Measurements from ENCODE around the gene UNC5A.

The UNC5A gene

GRCh38 chr5:176837707-176838115 is 27.4 kb downstream of the UNC5A start:
- DNase-seq (ENCODE audit: low read depth): peak; percentile 38
- no peak overlapping the region for H3K4me3 ChIP-seq (ENCODE audit: control insufficient read depth, low read depth, low read length)
- no peak for TF ChIP-seq CTCF (IDR thresholded peaks at IDR 0.05; ENCODE audit: control insufficient read depth, insufficient read depth, low read depth, low read length, missing control alignments)

- TF ChIP-seq CTCF (IDR thresholded peaks at IDR 0.05; ENCODE audit: control insufficient read depth, insufficient read depth, low read depth, low read length, missing control alignments): no peak
- DNase-seq (ENCODE audit: low read depth): no peak
- H3K4me3 ChIP-seq (ENCODE audit: control insufficient read depth, low read depth, low read length): no peak overlapping the region
These were observed 33.3 kb downstream of the UNC5A start for GRCh38 chr5:176843673-176844072.

DNA sequence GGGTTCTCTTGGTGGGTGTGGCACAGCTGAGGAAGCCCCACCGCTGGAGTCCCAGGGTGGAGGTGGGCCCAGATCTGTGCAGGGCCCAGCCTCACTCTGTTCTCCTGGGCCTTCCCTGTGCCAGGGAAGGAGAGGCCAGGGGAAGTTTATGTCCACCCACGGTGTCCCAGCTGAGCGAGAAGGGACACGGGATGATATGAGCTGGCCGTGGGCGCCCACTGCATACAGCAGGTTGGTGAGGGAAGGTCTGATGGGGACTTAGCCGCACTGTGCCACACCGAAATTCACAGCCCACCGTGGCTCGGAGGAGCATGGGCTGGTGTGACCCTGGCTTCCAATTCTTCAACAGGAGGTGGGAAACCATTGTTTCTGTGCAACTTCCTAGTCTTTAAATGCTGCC is 33.9 kb downstream of the UNC5A start:
- no peak overlapping the region for H3K4me3 ChIP-seq (ENCODE audit: control insufficient read depth, low read depth, low read length)
- TF ChIP-seq CTCF (IDR thresholded peaks at IDR 0.05; ENCODE audit: control insufficient read depth, insufficient read depth, low read depth, low read length, missing control alignments): no peak
- DNase-seq (ENCODE audit: low read depth): no peak

DNA sequence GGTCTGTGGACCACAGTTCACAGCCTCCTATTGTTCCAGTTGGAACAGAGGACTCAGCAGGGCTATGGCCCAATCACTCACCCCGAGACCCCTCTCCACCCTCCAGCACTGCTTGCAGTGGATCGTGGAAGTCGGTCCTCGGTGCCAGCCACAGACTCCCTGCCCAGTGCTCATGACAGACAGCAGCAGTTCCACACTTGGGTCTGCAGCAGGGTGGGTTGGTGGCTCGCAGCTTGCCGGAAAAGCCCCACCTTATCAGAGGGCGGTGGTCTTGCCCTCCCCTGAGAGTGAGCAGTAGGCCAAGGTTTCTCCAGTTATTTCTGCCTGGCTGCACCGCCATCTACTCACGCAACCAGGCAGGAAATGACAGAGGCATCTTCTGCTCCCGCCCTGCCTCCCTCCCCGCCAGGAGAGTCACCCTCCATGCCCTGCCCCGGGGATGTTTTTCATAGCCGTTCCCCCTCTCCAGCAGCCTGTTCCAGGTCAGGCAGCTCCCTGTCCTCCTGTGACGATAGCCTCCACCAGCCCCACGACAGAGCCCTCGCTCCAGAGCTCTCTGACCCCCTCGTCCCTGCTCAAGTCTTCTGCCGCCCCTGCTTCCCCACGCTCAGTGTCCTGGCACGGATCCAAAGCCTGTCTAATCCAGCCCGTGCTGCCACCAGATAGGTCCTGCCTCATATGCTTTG is 34.5 kb downstream of the UNC5A start:
- TF ChIP-seq CTCF (IDR thresholded peaks at IDR 0.05; ENCODE audit: control insufficient read depth, insufficient read depth, low read depth, low read length, missing control alignments): no peak
- H3K4me3 ChIP-seq (ENCODE audit: control insufficient read depth, low read depth, low read length): no peak overlapping the region
- DNase-seq (ENCODE audit: low read depth): no peak

- no peak for DNase-seq (ENCODE audit: low read depth)
- no peak overlapping the region for H3K4me3 ChIP-seq (ENCODE audit: control insufficient read depth, low read depth, low read length)
- TF ChIP-seq CTCF (IDR thresholded peaks at IDR 0.05; ENCODE audit: control insufficient read depth, insufficient read depth, low read depth, low read length, missing control alignments): no peak
These were observed 35.0 kb downstream of the UNC5A start for GRCh38 chr5:176845392-176845713.

GRCh38 chr5:176846335-176847140 is 36.2 kb downstream of the UNC5A start:
- no peak for DNase-seq (ENCODE audit: low read depth)
- TF ChIP-seq CTCF (IDR thresholded peaks at IDR 0.05; ENCODE audit: control insufficient read depth, insufficient read depth, low read depth, low read length, missing control alignments): no peak
- no peak overlapping the region for H3K4me3 ChIP-seq (ENCODE audit: control insufficient read depth, low read depth, low read length)

Measured in AG09309 (cell line).